Glomerular endothelial cell (primary cell): ENCODE data around the gene RNASE8. TPM values are rescaled to one million over a fixed set of nuclear protein-coding genes. Genes with fewer than 3 reads are reported as not detected.

Source experiments
- DNase-seq: peaks from one replicate; pipeline ENCODE4 v3.0.0-alpha.2; 2011; ENCODE audit warnings: low read depth, low spot score; ENCODE audit errors: extremely low read depth
- total RNA-seq: library from RNA; depleted of rRNA; stranded (reverse); fragments of >200 nt; gene quantifications from 2 replicates; pipeline ENCODE4 v1.2.3, GENCODE V29; 2015

The RNASE8 gene
- total RNA-seq, 1 donor from 2014 or later = not detected

- DNase-seq = no peak
Measured at GRCh38 chr14:21090194-21090939, 32.7 kb downstream of the RNASE8 start.

DNA sequence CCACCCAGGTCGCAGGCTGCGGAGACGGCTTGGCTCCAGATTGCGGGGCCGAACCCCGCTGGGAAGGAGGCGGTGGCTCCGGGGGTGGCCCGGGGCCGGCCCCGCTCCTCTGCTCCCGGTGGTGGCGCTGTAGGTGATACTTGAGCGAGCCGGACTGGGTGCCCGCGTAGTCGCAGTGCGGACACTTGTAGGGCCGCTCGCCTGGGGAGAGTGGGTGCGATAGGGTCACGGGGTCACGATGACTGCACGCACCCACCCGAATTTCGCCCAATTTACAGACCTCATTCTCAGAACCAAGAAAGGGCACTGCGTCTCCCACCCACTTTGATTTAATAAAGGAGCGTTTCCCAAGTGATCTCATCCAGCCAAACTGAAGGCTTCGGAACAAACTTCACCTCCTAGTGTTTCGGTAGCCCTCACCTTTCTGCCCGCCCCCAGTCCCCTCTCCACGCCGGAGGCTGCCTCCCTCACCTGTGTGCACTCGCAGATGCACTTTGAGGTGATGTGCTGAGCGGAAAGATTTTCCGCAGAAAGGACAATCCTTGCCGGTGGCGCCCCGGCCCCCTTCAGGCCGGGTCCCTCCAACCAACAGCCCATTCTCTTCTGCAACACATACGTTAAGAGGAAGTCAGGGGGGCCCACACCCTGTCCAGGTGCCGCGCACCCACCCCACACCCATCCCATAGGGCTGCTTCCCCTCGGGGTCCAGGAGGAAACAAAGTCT lies 33.5 kb downstream of the RNASE8 start:
- no peak for DNase-seq

DNA sequence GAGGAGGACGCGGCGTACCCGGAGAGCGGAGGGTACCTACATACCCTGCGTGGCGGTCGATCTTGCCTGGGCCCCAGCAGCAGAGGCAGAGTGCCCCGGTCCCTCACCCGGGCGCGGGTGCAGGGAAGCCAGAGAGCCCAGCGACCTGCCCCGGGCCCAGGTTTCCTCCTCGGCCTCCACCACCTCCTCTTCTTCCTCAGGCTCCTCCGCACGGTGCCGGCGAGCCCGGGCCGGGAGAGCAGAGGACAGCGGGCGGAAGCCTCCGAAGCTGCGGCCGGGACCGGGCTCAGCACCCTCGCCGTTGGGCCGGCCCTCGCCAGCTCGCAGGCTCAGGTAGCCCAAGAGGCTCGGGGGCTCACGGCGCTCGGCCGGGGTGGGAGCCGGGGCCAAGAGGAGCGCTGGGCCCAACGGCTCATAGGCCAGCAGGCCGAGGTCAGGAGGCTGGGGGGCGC lies 34.2 kb downstream of the RNASE8 start:
- DNase-seq = no peak

DNA sequence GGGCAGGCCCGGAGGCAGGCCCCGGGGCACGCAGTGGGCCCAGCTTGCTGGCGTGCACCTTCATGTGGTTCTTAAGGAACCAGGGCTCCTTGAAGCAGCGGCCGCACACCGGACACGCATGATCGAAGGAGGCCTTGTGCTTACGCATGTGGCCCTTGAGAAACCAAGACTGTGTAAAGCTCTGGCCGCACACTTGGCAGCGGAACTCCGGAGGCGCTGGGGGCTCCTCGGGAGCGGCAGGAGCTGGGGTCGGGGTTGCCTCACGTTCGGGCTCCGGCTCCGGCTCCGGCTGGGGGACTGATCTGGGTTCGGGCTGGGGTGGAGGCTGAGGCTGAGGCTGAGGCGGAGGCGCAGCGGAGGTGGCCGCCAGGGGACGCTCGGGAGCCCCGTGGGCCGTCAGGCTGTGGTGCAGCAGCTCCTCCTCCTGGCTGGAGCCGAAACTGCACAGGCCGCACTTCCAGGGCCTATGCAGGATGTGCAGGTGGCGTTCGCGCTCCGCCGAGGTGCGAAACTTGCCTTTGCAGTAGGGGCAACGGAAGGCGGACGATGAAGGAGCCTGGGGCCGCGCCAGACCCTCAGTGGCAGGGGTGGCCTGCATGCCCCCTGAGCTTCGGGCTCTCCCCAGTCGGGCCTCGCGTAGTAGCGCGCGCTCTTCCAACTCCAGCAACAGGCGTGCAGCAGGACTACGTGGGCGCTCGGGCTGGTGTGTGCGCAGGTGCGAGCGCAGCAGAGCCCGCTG lies 34.8 kb downstream of the RNASE8 start:
- no peak for DNase-seq

GRCh38 chr14:21093018-21093417 lies 35.4 kb downstream of the RNASE8 start:
- no peak for DNase-seq

GRCh38 chr14:21093769-21094681 lies 36.4 kb downstream of the RNASE8 start:
- no peak for DNase-seq

DNA sequence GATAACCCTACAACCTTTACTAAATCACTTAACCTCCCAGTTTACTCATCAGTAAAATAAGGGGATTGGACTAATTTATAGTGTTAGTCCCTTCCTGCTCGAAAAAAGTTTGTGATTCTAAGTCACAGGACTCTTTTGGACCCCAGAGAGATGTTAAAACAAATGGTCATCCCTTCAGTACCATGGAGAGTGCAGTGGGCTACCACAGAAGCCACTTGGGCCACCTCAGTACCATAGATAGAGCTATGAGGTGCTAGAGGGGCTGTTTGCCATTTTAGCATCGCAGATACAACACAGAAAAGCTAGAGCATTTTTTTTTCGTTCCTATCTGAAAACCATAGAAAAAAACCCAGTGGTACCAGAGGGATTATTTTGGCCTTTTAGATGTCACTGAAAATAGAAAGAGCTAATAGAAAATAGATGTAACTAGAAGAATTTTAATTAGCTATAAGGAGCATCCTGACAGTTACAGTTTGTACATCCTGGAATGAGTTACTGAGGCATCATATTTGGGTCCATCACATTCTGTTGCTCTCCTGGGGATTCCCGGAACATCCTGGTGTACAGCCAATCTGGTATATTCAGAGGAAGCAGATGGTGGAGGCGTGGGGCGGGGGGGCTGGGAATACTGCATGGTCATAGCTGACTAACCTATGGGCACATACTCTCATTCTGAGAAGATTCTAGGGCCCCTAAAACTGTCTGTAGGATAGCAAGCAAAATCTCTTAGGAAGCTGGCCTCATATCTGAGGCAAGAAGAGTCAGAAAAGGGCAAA lies 38.0 kb downstream of the RNASE8 start:
- DNase-seq = no peak

- no peak for DNase-seq
Measured at GRCh38 chr14:21096438-21096837, 38.8 kb downstream of the RNASE8 start.

GRCh38 chr14:21096978-21097635 lies 39.5 kb downstream of the RNASE8 start:
- no peak for DNase-seq

DNA sequence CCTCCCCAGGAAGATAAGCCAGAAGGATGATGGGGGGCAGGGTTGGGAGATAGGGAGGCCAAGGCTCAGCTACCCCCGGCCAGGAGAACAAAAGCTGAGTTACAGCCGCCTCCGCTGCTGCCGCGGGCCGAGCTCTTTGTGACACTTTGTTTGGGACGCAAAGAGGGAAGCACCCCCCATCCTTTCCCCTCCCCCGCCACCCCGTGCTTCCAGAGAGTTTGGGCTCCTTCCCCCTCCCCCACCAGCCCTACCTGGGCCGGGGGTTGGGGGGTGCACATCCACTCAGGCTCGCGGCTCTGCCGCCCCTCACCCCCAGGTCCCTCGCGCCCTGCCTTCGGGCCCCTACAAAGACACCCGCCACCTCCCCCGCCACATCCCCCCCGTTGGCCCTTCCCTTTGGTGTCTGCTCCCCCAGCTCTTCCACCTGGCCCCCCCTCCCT lies 40.0 kb downstream of the RNASE8 start:
- DNase-seq = no peak

DNA sequence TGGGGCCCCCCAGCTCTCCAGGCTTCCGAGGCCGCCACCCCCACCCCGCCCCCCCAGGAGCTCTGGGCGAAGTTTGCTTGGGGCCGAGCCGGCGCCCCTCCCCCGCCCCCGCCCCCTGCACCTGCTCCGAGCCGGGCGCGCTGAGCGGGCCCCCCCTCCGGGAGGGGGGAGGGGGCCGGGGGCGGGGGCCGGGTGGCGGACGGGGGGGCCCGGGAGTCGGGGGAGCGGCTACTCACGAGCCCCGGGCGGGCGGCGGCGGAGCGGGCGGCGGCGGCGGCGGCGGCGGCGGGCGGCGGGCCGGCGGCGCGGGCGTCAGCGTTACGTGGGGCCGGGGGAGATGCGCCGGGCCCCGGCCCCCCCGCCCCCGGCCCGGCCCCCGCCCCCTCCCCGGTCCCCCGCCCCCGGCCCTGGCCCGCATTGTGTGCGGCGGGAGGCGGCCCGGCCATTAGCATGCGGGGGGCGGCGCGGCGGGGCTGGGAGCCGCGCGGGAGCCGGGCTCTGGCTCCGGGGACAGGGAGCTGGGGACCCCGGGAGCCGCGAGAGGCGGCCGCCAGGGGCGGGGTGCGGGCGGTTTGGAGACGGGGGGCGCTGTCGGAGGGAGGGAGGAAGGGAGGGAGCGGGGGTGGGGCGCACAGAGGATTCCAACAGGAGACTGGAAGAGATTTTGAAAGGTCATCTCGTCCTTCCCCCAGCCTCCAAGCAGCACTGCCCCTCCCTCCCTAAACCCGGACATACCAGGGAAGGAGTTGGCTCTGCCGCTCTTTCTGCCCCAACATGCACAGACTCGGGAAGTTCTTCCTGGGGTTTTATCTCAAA lies 40.7 kb downstream of the RNASE8 start, which contains the start of gene ZNF219:
ZNF219 (minus strand) TSS at position 580 of the 816 bp plus-strand sequence. CDS start 5,064 bp downstream, outside the sequence.
- DNase-seq = no peak

GRCh38 chr14:21098892-21099595 lies 41.4 kb downstream of the RNASE8 start:
- no peak for DNase-seq

GRCh38 chr14:21099596-21099985 lies 42.0 kb downstream of the RNASE8 start:
- DNase-seq = no peak

GRCh38 chr14:21100931-21101330 lies 43.3 kb downstream of the RNASE8 start, which contains the start of gene TMEM253:
Gene TMEM253 (plus strand): TSS chr14:21101066. CDS start chr14:21101344, 278 bp downstream.
- DNase-seq = no peak

DNA sequence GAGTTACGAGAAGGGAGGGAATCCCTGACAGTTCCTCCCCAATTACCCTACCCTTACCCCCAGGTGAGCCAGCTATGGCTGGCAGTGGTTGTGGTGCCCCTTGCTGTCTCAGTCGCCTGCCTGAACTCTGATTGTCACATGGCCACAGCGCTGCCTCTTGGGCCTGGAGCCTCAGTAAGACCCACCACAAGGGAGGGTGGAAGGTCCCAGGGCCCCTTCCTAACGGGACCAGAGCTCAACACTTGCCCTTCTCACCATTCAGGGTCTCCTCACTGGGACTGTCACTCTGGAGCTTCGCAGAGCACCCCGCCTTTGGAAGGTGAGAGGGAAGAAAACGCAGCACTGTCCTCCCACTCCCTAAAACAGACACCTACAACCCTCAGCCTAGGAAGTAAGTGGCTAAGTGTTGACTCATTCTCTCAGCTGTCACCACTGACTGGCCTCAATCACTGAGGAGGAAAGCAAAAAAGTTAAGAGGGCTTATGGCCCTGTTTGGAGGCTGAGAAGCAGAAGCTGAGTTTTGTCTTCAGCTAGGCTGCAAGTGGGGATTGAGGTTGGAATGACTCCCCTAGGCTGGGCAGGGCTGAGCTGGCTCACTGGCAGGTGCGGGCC lies 44.3 kb downstream of the RNASE8 start:
- DNase-seq = no peak

- DNase-seq = no peak
Measured at GRCh38 chr14:21102521-21103410, 45.1 kb downstream of the RNASE8 start.
